H1 (cell line): ENCODE results near the gene CDK5RAP2. TPM values are rescaled to one million over a fixed set of nuclear protein-coding genes. Genes with fewer than 3 reads are reported as not detected.
"Not testable (repeated sequence)": the region's sequence is repeated elsewhere in the genome, so short reads cannot be mapped to it uniquely, and the experiment has no call there.

Source experiments
- CTCF ChIA-PET: fragments of 300-600 bp; sonication (Branson Sonifier 250); formaldehyde crosslinking; loops from one replicate; lab custom pipeline; 2021; ENCODE audit not compliant: partially characterized antibody; lab: Charles Lee
- POLR2A ChIA-PET: fragments of 300-600 bp; sonication (Branson Sonifier 250); formaldehyde crosslinking; loops from one replicate; lab custom pipeline; 2021; ENCODE audit warnings: inconsistent platforms; ENCODE audit not compliant: partially characterized antibody; lab: Charles Lee
- DNase-seq, 2 experiments: peaks; one replicate each; pipeline versions ENCODE4 v3.0.0 to v3.0.0-alpha.2; 2010 to 2022; ENCODE audit warnings: low spot score in 2 of 2, low read depth in 1 of 2, mixed read lengths in 1 of 2
- FAIRE-seq: peaks from 2 replicates; lab custom pipeline; 2011; peaks lifted over from hg19 to GRCh38; lab: Jason Lieb, UNC
- H2AFZ ChIP-seq: 2 replicates; pipeline ENCODE4 v1.8.1; 2012; ENCODE audit warnings: low read length, inconsistent platforms
- H2AK5ac ChIP-seq: 2 replicates; pipeline ENCODE4 v1.6.1; 2013; ENCODE audit warnings: low read depth, low read length
- H2BK120ac ChIP-seq: replicated peaks from 2 replicates; pipeline ENCODE3; 2013; ENCODE audit warnings: low read depth, low read length, inconsistent platforms
- H2BK12ac ChIP-seq: 2 replicates; pipeline ENCODE4 v1.6.1; 2013; ENCODE audit warnings: low read depth, low read length
- H2BK15ac ChIP-seq: 2 replicates; pipeline ENCODE4 v1.6.1; 2013; ENCODE audit warnings: low read length
- H2BK20ac ChIP-seq: 2 replicates; pipeline ENCODE4 v1.6.1; 2013; ENCODE audit warnings: low read length
- H2BK5ac ChIP-seq: 2 replicates; pipeline ENCODE4 v1.6.1; 2013; ENCODE audit warnings: low read depth, low read length
- H3K14ac ChIP-seq: 2 replicates; pipeline ENCODE4 v1.6.1; 2013; ENCODE audit warnings: inconsistent platforms; ENCODE audit not compliant: insufficient read length
- H3K18ac ChIP-seq: 2 replicates; pipeline ENCODE4 v1.6.1; 2013; ENCODE audit warnings: low read length; ENCODE audit errors: extremely low read depth
- H3K23ac ChIP-seq: 2 replicates; pipeline ENCODE4 v1.6.1; 2013; ENCODE audit warnings: inconsistent platforms; ENCODE audit not compliant: insufficient read length
- H3K23me2 ChIP-seq: 2 replicates; pipeline ENCODE4 v1.6.1; 2013; ENCODE audit warnings: low read depth, low read length
- H3K27ac ChIP-seq: 2 replicates; pipeline ENCODE4 v1.6.1; 2011; ENCODE audit warnings: low read depth, low read length, inconsistent platforms
- H3K27me3 ChIP-seq, 4 experiments: replicated peaks in 1 of 4; 1 replicate in 1 of 4; 2 replicates in 3 of 4; pipeline versions ENCODE4 v1.6.1 to v1.8.1; 2011 to 2013; ENCODE audit warnings: low read length in 3 of 4, mild to moderate bottlenecking in 3 of 4, inconsistent platforms in 2 of 4, mixed read lengths in 2 of 4, moderate library complexity in 1 of 4; ENCODE audit not compliant: control insufficient read depth in 3 of 4, insufficient read depth in 3 of 4; ENCODE audit errors: extremely low read depth in 1 of 4
- H3K36me3 ChIP-seq, 4 experiments: 2 replicates each; pipeline versions ENCODE4 v1.6.1 to v1.8.1; 2011 to 2013; ENCODE audit warnings: mild to moderate bottlenecking in 4 of 4, low read length in 3 of 4, moderate library complexity in 2 of 4, control low read depth in 1 of 4, inconsistent platforms in 1 of 4; ENCODE audit not compliant: insufficient read depth in 4 of 4, control insufficient read depth in 2 of 4
- H3K4ac ChIP-seq: replicated peaks from 2 replicates; pipeline ENCODE3; 2013; ENCODE audit warnings: low read length, low read depth, mixed read lengths, inconsistent platforms; ENCODE audit not compliant: insufficient read length
- H3K4me1 ChIP-seq, 4 experiments: replicated peaks in 1 of 4; 1 replicate in 1 of 4; 2 replicates in 3 of 4; pipeline versions ENCODE4 v1.6.1 to v1.8.1; 2011 to 2013; ENCODE audit warnings: low read length in 3 of 4, inconsistent platforms in 2 of 4, mixed read lengths in 1 of 4; ENCODE audit not compliant: insufficient read depth in 4 of 4, control insufficient read depth in 3 of 4
- H3K4me2 ChIP-seq, 2 experiments: 2 replicates each; pipeline versions ENCODE4 v1.6.1 to v1.8.1; 2011 to 2013; ENCODE audit warnings: low read depth in 2 of 2, low read length in 2 of 2, control low read depth in 1 of 2, inconsistent platforms in 1 of 2, mild to moderate bottlenecking in 1 of 2; ENCODE audit not compliant: insufficient read depth in 1 of 2
- H3K4me3 ChIP-seq, 4 experiments: fragments of 200-600, 300-600 bp in 1 of 4; sonication (generic), shearing (Covaris generic), sonication (Bioruptor Twin) in 1 of 4; 2 replicates each; pipeline versions ENCODE4 v1.5.1 to v1.8.1; 2011 to 2016; ENCODE audit warnings: low read length in 4 of 4, low read depth in 3 of 4, control low read depth in 2 of 4, inconsistent platforms in 2 of 4, mild to moderate bottlenecking in 2 of 4, mixed read lengths in 1 of 4, moderate library complexity in 1 of 4; ENCODE audit not compliant: insufficient read depth in 2 of 4; ENCODE audit errors: extremely low read depth in 1 of 4
- H3K56ac ChIP-seq: replicated peaks from 2 replicates; pipeline ENCODE3; 2013; ENCODE audit warnings: low read depth, mild to moderate bottlenecking, mixed read lengths, low read length, inconsistent platforms; ENCODE audit not compliant: insufficient read length
- H3K79me1 ChIP-seq: 2 replicates; pipeline ENCODE4 v1.6.1; 2013; ENCODE audit warnings: low read depth, low read length, control low read depth
- H3K79me2 ChIP-seq, 2 experiments: 2 replicates each; pipeline versions ENCODE4 v1.6.1 to v1.8.1; 2012 to 2013; ENCODE audit warnings: low read length in 2 of 2, mild to moderate bottlenecking in 2 of 2, inconsistent platforms in 1 of 2; ENCODE audit not compliant: insufficient read depth in 2 of 2, control insufficient read depth in 1 of 2
- H3K9ac ChIP-seq, 4 experiments: replicated peaks in 1 of 4; 1 replicate in 1 of 4; 2 replicates in 3 of 4; pipeline versions ENCODE4 v1.6.1 to v1.8.1; 2011 to 2013; ENCODE audit warnings: low read depth in 3 of 4, low read length in 3 of 4, control low read depth in 2 of 4, mild to moderate bottlenecking in 2 of 4, moderate library complexity in 2 of 4, inconsistent platforms in 1 of 4; ENCODE audit errors: extremely low read depth in 1 of 4
- H3K9me3 ChIP-seq, 2 experiments: 2 replicates each; pipeline versions ENCODE4 v1.6.1 to v1.8.1; 2012 to 2013; ENCODE audit warnings: mild to moderate bottlenecking in 2 of 2, moderate library complexity in 2 of 2, control low read depth in 1 of 2, inconsistent platforms in 1 of 2, low read depth in 1 of 2, low read length in 1 of 2, mixed read lengths in 1 of 2; ENCODE audit not compliant: insufficient read depth in 2 of 2
- H4K20me1 ChIP-seq, 2 experiments: replicated peaks in 1 of 2; 2 replicates each; pipeline versions ENCODE3 to v1.8.1; 2011 to 2013; ENCODE audit warnings: inconsistent platforms in 2 of 2, low read length in 2 of 2, mild to moderate bottlenecking in 1 of 2; ENCODE audit not compliant: insufficient read depth in 2 of 2, control insufficient read depth in 1 of 2
- H4K5ac ChIP-seq: 2 replicates; pipeline ENCODE4 v1.6.1; 2013; ENCODE audit warnings: low read length, low read depth, mixed read lengths, inconsistent platforms; ENCODE audit not compliant: insufficient read length
- H4K8ac ChIP-seq: 2 replicates; pipeline ENCODE4 v1.8.0; 2013; ENCODE audit warnings: mild to moderate bottlenecking, moderate library complexity, low read length, inconsistent platforms; ENCODE audit not compliant: insufficient read depth; ENCODE audit errors: extremely low read depth
- H4K91ac ChIP-seq: replicated peaks from 2 replicates; pipeline ENCODE3; 2013; ENCODE audit warnings: low read length, mixed read lengths, inconsistent platforms; ENCODE audit not compliant: insufficient read length
- WGBS, 2 experiments: shearing (Covaris generic) in 1 of 2; methylation state at CpG; one replicate each; pipeline versions ENCODE4 v1.1.6 to v1.1.7; 2013 to 2015; ENCODE audit warnings: low lambda C conversion rate in 2 of 2, mixed read lengths in 2 of 2, inconsistent platforms in 1 of 2, low coverage in 1 of 2, missing lambda C conversion rate in 1 of 2; ENCODE audit not compliant: insufficient replicate concordance in 2 of 2, insufficient coverage in 1 of 2, insufficient read length in 1 of 2; ENCODE audit errors: extremely low coverage in 1 of 2, missing lambda C conversion rate in 1 of 2; 5-methylcytosine and 5-hydroxymethylcytosine counted together
- polyA plus RNA-seq, 7 experiments: library from polyadenylated mRNA; depleted of rRNA in 3 of 7; stranded (reverse) in 5 of 7; unstranded in 2 of 7; fragments of >200 nt in 5 of 7; fragments of 200-250 nt in 2 of 7; gene quantifications; 1 replicate in 5 of 7; 2 replicates in 1 of 7; 4 replicates in 1 of 7; pipeline versions ENCODE4 v1.2.1 to v1.2.3, GENCODE V29; 2011 to 2013; ENCODE audit warnings: missing spikeins in 2 of 7, mixed read lengths in 2 of 7
- total RNA-seq: library from RNA; stranded (reverse); fragmentation: NEBNext Ultra II Directional; extraction: Animal tissue kit (Norgen Biotek cat#: 25700); gene quantifications from 2 replicates; pipeline ENCODE4 v1.2.1, GENCODE V29; 2021

Gene CDK5RAP2
- total and polyA plus RNA-seq, 2 of the 8 experiments (the other 6 are each of a cell fraction or from before 2014, with no cell fraction given), result 19.8 to 49.4 TPM

GRCh38 chr9:120530220-120530832 lies 49.6 kb downstream of the CDK5RAP2 start:
- not testable (repeated sequence) for FAIRE-seq, H3K27ac ChIP-seq
- CTCF ChIA-PET, result interaction anchor here (0.6 to 4.9 kb wide), 11 partner anchors 9 to 227 kb away, joined by 3 to 30 read pairs (median 9); no protein-coding TSS in a partner anchor

More at GRCh38 chr9:120530220-120530832, 49.6 kb downstream of the CDK5RAP2 start:
- not testable (repeated sequence) for DNase-seq, H3K4me2 ChIP-seq, H3K79me2 ChIP-seq, H3K27me3 ChIP-seq, H2BK5ac ChIP-seq, H4K91ac ChIP-seq, H3K4ac ChIP-seq, H3K9ac ChIP-seq, H4K5ac ChIP-seq, H2BK12ac ChIP-seq, H3K4me3 ChIP-seq, H3K79me1 ChIP-seq, H2AFZ ChIP-seq, H3K18ac ChIP-seq, H2BK15ac ChIP-seq, H3K23me2 ChIP-seq, H3K23ac ChIP-seq, H4K20me1 ChIP-seq, H3K14ac ChIP-seq, H3K9me3 ChIP-seq, H2BK120ac ChIP-seq, H2AK5ac ChIP-seq, H3K56ac ChIP-seq, H4K8ac ChIP-seq, H2BK20ac ChIP-seq
- POLR2A ChIA-PET, result interaction anchor here (0.6 kb wide), 1 partner anchor 1722 kb away, joined by 3 read pairs; no protein-coding TSS in a partner anchor
- WGBS, 2 experiments, result 84% methylated on average over 6 of the region's 6 CpGs; no CpG with 5 or more reads in 1 of the 2 experiments
- peaks cover 0 to 16% (median 10%) of the 10 kb centered on the region in 4 experiments; a peak in 6 of 7 replicates for H3K4me1 ChIP-seq
- peaks cover 7 to 77% (median 33%) of the 10 kb centered on the region in 4 experiments for H3K36me3 ChIP-seq
